Loucy (cell line): ENCODE data around the gene SHROOM4.

ENCODE experiments used
- H2AFZ ChIP-seq: fragments of 200-600 bp; sonication (generic); 2 replicates; pipeline ENCODE4 v1.6.0; 2016; ENCODE audit warnings: antibody characterized with exemption, mild to moderate bottlenecking, low read length, moderate library complexity
- H3F3A ChIP-seq: fragments of 200-600 bp; 2 replicates; pipeline ENCODE4 v1.6.0; 2016; ENCODE audit warnings: antibody characterized with exemption, low read depth, mild to moderate bottlenecking
- H3K27me3 ChIP-seq: fragments of 200-600 bp; sonication (generic); 2 replicates; pipeline ENCODE4 v1.6.1; 2014; ENCODE audit warnings: low read length, mild to moderate bottlenecking; ENCODE audit not compliant: insufficient read depth, poor library complexity, severe bottlenecking
- H3K36me3 ChIP-seq: fragments of 200-600 bp; sonication (generic); 2 replicates; pipeline ENCODE4 v1.6.1; 2016; ENCODE audit warnings: low read length; ENCODE audit not compliant: insufficient read depth
- H3K4me1 ChIP-seq: fragments of 200-600 bp; sonication (generic); 2 replicates; pipeline ENCODE4 v1.5.1; 2014; ENCODE audit warnings: low read length, mild to moderate bottlenecking; ENCODE audit not compliant: insufficient read depth, poor library complexity, severe bottlenecking
- H3K4me2 ChIP-seq: fragments of 200-600 bp; sonication (generic); 2 replicates; pipeline ENCODE4 v1.6.0; 2014; ENCODE audit warnings: antibody characterized with exemption, low read length, low read depth, mild to moderate bottlenecking; ENCODE audit not compliant: poor library complexity, severe bottlenecking
- H3K4me3 ChIP-seq: fragments of 200-600 bp; sonication (generic); 2 replicates; pipeline ENCODE4 v1.5.1; 2014; ENCODE audit warnings: low read length, mild to moderate bottlenecking, mixed read lengths; ENCODE audit not compliant: poor library complexity, severe bottlenecking
- H3K79me2 ChIP-seq: fragments of 200-600 bp; sonication (generic); 2 replicates; pipeline ENCODE4 v1.6.1; 2014; ENCODE audit warnings: low read length; ENCODE audit not compliant: insufficient read depth
- H3K9ac ChIP-seq: fragments of 200-600 bp; sonication (generic); 2 replicates; pipeline ENCODE4 v1.6.0; 2014; ENCODE audit warnings: mild to moderate bottlenecking, low read depth, low read length, moderate library complexity; ENCODE audit not compliant: poor library complexity, severe bottlenecking
- H3K9me2 ChIP-seq: fragments of 200-600 bp; sonication (generic); replicated peaks from 2 replicates; pipeline ENCODE4 v1.6.1; 2016; ENCODE audit warnings: low read depth, low read length, mixed read lengths
- H3K9me3 ChIP-seq: fragments of 200-600 bp; sonication (generic); 2 replicates; pipeline ENCODE4 v1.6.1; 2014; ENCODE audit warnings: mild to moderate bottlenecking, antibody characterized with exemption, low read length, low read depth; ENCODE audit not compliant: insufficient read depth
- H4K20me1 ChIP-seq: fragments of 200-600 bp; sonication (generic); 2 replicates; pipeline ENCODE4 v1.6.0; 2014; ENCODE audit warnings: antibody characterized with exemption, low read length, mild to moderate bottlenecking; ENCODE audit not compliant: insufficient read depth, poor library complexity, severe bottlenecking
- EZH2phosphoT487 ChIP-seq: fragments of 200-600 bp; IDR thresholded peaks from 2 replicates; pipeline ENCODE4 v1.6.1; 2018; ENCODE audit warnings: antibody characterized with exemption, mild to moderate bottlenecking, moderate library complexity, borderline replicate concordance
- TF ChIP-seq, protein P1 (sequence below): fragments of 200-600 bp; sonication (generic); conservative IDR thresholded peaks from 2 replicates; pipeline ENCODE4 v1.5.1; 2014; ENCODE audit warnings: mild to moderate bottlenecking, antibody characterized with exemption, low read length

SHROOM4 gene

DNA sequence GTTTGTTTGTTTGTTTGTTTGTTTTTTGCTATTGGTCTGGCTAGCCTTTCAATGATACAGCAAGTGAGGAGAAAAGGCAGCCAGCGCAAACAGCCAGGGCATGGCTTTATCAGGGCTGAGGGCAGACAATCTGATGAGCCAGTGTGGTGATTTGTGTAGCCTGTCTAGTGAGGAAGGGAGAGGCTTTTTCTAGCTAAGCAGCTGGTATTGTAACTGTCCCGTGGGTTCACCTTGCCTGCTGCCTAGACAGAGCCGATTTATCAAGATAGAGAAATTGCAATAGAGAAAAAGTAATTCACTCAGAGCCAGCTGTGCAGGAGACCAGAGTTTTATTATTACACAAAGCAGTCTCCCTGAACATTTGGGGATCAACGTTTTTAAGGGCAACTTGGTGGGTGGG lies 28.2 kb upstream of the SHROOM4 start:
- Histone ChIP-seq H3K9ac (no peak overlapping the region), H3K79me2 (no peaks in the 10 kb centered on the region), H3K9me2 (no peaks in the 10 kb centered on the region), H4K20me1 (no peaks in the 10 kb centered on the region), H3K4me3 (no peak overlapping the region), H3K4me2 (no peak overlapping the region), H3F3A (no peaks in the 10 kb centered on the region), H3K27me3 (no peaks in the 10 kb centered on the region), H2AFZ (no peak overlapping the region), H3K9me3 (no peaks in the 10 kb centered on the region), H3K4me1 (no peaks in the 10 kb centered on the region), H3K36me3 (no peaks in the 10 kb centered on the region)
- TF ChIP-seq, protein P1, sequence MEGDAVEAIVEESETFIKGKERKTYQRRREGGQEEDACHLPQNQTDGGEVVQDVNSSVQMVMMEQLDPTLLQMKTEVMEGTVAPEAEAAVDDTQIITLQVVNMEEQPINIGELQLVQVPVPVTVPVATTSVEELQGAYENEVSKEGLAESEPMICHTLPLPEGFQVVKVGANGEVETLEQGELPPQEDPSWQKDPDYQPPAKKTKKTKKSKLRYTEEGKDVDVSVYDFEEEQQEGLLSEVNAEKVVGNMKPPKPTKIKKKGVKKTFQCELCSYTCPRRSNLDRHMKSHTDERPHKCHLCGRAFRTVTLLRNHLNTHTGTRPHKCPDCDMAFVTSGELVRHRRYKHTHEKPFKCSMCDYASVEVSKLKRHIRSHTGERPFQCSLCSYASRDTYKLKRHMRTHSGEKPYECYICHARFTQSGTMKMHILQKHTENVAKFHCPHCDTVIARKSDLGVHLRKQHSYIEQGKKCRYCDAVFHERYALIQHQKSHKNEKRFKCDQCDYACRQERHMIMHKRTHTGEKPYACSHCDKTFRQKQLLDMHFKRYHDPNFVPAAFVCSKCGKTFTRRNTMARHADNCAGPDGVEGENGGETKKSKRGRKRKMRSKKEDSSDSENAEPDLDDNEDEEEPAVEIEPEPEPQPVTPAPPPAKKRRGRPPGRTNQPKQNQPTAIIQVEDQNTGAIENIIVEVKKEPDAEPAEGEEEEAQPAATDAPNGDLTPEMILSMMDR: no peak

DNA sequence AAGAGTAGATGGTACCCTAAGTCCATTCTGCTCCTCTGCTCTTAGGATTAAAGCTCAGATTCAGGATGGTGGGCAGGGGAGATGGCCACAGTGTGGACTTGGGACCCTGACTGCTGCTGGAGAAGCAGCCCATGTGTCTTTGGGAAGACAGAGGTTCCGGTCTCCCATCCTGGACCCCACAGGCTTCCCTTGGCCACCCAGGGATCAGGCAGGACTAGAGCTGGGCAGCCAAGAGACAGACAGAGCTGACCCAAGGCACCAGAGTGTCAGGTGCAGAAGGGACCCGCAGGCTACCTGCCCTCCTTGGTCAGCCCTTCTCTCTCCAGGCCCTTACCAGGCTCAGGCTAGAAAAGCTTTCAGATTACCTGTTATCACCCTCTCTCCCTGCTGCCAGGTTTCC lies 25.7 kb upstream of the SHROOM4 start:
- no peak overlapping the region for H3K9ac ChIP-seq
- TF ChIP-seq, protein P1: no peak
- TF ChIP-seq EZH2phosphoT487: no peak
- no peaks in the 10 kb centered on the region for H3K9me2 ChIP-seq
- H3K4me1 ChIP-seq: no peaks in the 10 kb centered on the region
- no peaks in the 10 kb centered on the region for H3K36me3 ChIP-seq
- H3K4me2 ChIP-seq: no peak overlapping the region
- H3K9me3 ChIP-seq: no peaks in the 10 kb centered on the region
- no peaks in the 10 kb centered on the region for H3F3A ChIP-seq
- no peak overlapping the region for H3K4me3 ChIP-seq
- H3K79me2 ChIP-seq: no peaks in the 10 kb centered on the region
- no peaks in the 10 kb centered on the region for H3K27me3 ChIP-seq
- H4K20me1 ChIP-seq: no peaks in the 10 kb centered on the region
- no peak overlapping the region for H2AFZ ChIP-seq

DNA sequence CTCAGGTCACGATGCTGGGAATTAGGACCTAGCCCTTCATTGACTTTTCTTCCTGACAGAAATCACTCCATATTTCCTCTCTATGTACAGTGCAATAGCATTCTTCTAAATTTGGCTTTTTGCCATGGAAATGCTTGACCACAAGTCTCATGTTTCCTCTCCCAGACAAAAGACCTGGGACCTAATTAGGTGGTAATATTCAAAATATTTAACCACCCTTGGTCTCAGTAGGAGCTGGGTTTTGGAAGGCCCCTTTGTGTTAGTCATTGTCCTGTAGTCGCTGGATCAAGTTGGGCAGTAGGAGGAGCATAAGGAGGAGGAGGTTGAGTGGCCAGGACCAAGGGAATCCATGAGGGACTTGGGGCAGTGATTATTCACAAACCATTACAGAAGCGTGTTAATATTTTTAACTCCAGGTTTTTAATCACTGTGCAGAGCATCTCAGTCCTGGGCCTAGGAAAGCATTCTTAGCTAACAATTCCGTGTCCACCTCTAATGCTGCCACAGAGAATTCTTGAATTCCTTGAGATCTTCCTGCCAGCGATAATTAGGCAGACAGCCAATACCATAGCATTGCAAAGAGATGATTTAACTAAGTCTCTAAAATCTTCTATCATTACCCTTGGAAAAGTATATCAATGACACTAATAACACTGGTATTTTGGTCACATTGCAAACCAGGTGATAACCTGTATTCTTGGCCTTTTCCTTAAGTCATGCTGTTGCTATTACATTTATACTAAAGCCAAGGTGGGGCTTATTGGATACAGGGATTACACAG lies 25.0 kb upstream of the SHROOM4 start:
- Histone ChIP-seq H3F3A (no peaks in the 10 kb centered on the region), H3K4me3 (no peak overlapping the region), H4K20me1 (no peaks in the 10 kb centered on the region), H3K9me3 (no peaks in the 10 kb centered on the region), H3K9me2 (no peaks in the 10 kb centered on the region), H3K4me1 (no peaks in the 10 kb centered on the region), H3K4me2 (no peak overlapping the region), H3K79me2 (no peaks in the 10 kb centered on the region), H3K27me3 (no peaks in the 10 kb centered on the region), H3K36me3 (no peaks in the 10 kb centered on the region), H3K9ac (no peak overlapping the region), H2AFZ (no peak overlapping the region)
- TF ChIP-seq, protein P1: no peak
- TF ChIP-seq EZH2phosphoT487: no peak
